ENCODE results near the gene FLVCR1. TPM values are rescaled to one million over a fixed set of nuclear protein-coding genes. Genes with fewer than 3 reads are reported as not detected.

FLVCR1 gene
- total and polyA plus RNA-seq, 9 of the 15 experiments (the other 6 are each of a cell fraction or from before 2014, with no cell fraction given) = 5.2 to 18.0 (median 12.5) TPM

DNA sequence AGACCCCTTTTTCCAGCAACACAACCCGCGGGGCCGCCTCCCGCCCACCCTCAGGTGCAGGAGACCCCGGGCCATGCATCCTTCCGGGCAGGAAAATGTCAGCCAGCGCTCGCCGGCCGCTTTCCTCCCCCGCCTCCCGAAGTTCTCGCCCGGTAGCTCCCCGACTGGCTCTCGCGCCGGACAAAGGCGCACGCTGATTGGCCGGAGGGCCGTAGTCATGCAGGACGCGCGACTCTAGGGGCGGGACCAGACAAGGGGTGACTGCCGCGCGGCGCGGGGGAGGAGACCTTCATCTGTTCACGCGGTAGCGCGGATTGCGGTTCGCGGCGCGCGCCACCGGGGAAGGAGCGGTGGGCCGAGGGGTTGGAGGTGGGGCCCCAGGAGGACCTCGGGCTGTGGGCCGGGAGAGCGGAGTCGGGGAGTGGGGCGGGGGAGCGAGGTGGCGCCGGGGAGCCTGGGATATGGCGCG, at the start of gene FLVCR1 (continued):
- peak; percentile 74; the same call in 1 of the 2 replicates for TF ChIP-seq E2F3 (CRISPR knock-in tag; IDR thresholded peaks at IDR 0.05)
- TF ChIP-seq, protein P1, sequence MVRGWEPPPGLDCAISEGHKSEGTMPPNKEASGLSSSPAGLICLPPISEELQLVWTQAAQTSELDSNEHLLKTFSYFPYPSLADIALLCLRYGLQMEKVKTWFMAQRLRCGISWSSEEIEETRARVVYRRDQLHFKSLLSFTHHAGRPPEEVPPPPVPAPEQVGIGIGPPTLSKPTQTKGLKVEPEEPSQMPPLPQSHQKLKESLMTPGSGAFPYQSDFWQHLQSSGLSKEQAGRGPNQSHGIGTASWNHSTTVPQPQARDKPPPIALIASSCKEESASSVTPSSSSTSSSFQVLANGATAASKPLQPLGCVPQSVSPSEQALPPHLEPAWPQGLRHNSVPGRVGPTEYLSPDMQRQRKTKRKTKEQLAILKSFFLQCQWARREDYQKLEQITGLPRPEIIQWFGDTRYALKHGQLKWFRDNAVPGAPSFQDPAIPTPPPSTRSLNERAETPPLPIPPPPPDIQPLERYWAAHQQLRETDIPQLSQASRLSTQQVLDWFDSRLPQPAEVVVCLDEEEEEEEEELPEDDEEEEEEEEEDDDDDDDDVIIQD (CRISPR knock-in tag; IDR thresholded peaks at IDR 0.05) = no peak
- TF ChIP-seq POLR2H (tag; IDR thresholded peaks at IDR 0.05; ENCODE audit: low read depth) = peak; percentile 79
- TF ChIP-seq, protein P2, sequence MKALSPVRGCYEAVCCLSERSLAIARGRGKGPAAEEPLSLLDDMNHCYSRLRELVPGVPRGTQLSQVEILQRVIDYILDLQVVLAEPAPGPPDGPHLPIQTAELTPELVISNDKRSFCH (CRISPR knock-in tag; IDR thresholded peaks at IDR 0.05) = no peak
- TF ChIP-seq, protein P2 (tag; IDR thresholded peaks at IDR 0.05) = peak; percentile 8; the same call in 1 of the 2 replicates
- TF ChIP-seq NEUROD1 (IDR thresholded peaks at IDR 0.05; ENCODE audit: borderline replicate concordance, low read depth, low read length, partially characterized antibody) = peak; percentile 53
- TF ChIP-seq NCOR1 (IDR thresholded peaks at IDR 0.05) = peak; percentile 57; the same call in 1 of the 2 replicates
- TF ChIP-seq ARID1B (IDR thresholded peaks at IDR 0.05) = peak; percentile 26; the same call in 1 of the 2 replicates
- peak; percentile 53; the same call in 1 of the 2 replicates for TF ChIP-seq LCOR (CRISPR knock-in tag; IDR thresholded peaks at IDR 0.05)
- TF ChIP-seq ZMIZ1 (IDR thresholded peaks at IDR 0.05; ENCODE audit: low read depth in 2 of 2, low read length in 2 of 2) = 0 out of 4 replicates have a peak, but pooled peaks of 1 of the 2 experiments have one; percentile 31
- TF ChIP-seq RB1 (IDR thresholded peaks at IDR 0.05; ENCODE audit: low read depth) = peak; percentile 82; the same call in 1 of the 2 replicates
- TF ChIP-seq TAF1 (IDR thresholded peaks at IDR 0.05; ENCODE audit: control insufficient read depth, extremely low read depth, insufficient read depth, low read length, severe bottlenecking) = peak; percentile 66
- no peak for TF ChIP-seq DPF2 (IDR thresholded peaks at IDR 0.05)
- peak; percentile 67; the same call in 1 of the 2 replicates for TF ChIP-seq TOE1 (IDR thresholded peaks at IDR 0.05; ENCODE audit: borderline replicate concordance)
- no peak for TF ChIP-seq TOE1 (CRISPR knock-in tag; IDR thresholded peaks at IDR 0.05; ENCODE audit: borderline replicate concordance, low read depth)
- TF ChIP-seq COPS2 (conservative IDR thresholded peaks at IDR 0.05) = no peak
- peak in 1 of 2 experiments; percentile 6; a peak in 1 of 4 replicates for TF ChIP-seq KDM1A (IDR thresholded peaks at IDR 0.05)
- peak in 1 of 2 experiments; percentile 80; a peak in 2 of 4 replicates for TF ChIP-seq MAZ (CRISPR knock-in tag; conservative IDR thresholded peaks at IDR 0.05 in 1 of 2, IDR thresholded peaks at IDR 0.05 in 1 of 2)
- TF ChIP-seq KLF1 (tag; IDR thresholded peaks at IDR 0.05) = no peak
- peak; percentile 27 for TF ChIP-seq NFYB (IDR thresholded peaks at IDR 0.05; ENCODE audit: extremely low read depth, insufficient read length)
- no peak for TF ChIP-seq HNRNPL (IDR thresholded peaks at IDR 0.05; ENCODE audit: low read depth, low read length)
- no peak for TF ChIP-seq ZNF146 (CRISPR knock-in tag; IDR thresholded peaks at IDR 0.05; ENCODE audit: unreplicated experiment)
- TF ChIP-seq PHF8 (IDR thresholded peaks at IDR 0.05; ENCODE audit: borderline replicate concordance, low read length) = peak; percentile 81
- TF ChIP-seq POLR2AphosphoS2 (IDR thresholded peaks at IDR 0.05; ENCODE audit: low read length) = 0 out of 2 replicates have a peak, but pooled peaks have one; percentile 46
- TF ChIP-seq MCM2 (IDR thresholded peaks at IDR 0.05; ENCODE audit: low read depth) = no peak
